ENCODE data around the gene TMEM52.

DNA sequence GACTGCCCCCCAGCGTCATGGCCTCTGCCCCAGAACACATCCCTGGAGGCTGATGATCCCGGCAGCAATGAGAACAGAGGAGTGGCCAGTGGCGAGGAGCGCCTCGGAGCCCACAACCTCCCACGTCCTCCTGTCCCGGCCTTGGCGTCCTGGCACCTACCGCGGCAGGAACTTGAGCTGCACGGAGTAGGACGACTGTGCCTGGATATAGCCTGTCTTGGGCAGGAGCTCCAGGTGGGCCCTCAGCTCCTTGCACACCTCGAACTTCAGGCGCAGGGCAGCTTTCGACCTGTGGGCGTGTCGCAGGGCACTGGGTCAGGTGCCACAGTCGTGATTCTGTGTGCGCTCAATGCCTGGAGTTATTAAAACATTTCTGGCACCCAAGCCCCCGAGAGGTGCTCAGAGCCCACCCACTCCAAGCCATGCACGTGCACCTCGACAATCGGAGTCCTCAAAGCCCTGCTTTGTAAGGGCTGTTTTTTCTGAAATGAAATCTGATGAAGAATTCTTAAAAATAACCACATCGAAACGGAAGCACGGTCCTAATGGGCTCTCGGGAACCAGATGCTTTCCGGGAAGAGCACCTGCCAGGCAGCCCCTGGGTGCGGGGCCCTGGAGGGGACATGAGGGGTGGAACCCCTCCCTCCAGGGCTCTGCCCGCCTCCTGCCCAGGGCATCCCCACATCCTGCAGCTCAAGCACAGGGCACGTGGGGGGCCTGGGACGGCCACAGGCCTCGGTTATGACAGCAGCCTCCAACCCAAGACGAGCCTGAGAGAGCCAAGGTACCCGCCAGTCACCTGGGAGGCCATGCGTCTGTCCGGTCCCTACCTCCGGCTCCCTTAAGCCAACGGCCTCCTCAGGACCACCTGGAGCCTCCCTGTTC is 23.0 kb upstream of the TMEM52 start:
- TF ChIP-seq POLR2A (IDR thresholded peaks at IDR 0.05) (no peak), CTCF (IDR thresholded peaks at IDR 0.05) (no peak), EP300 (IDR thresholded peaks at IDR 0.05) (no peak)

Measured in ovary (tissue), 3 donors.